Fibroblast of lung (primary cell): Measurements from ENCODE around the gene CTDP1.

Experiments used
- CTCF ChIP-seq, 2 donors: IDR thresholded peaks in 1 of 2; conservative IDR thresholded peaks in 1 of 2; 1 replicate in 1 of 2; 2 replicates in 1 of 2; pipeline ENCODE4 v1.5.1; 2011 to 2012; ENCODE audit warnings: low read length in 2 of 2, control low read depth in 1 of 2, inconsistent platforms in 1 of 2, low read depth in 1 of 2, mild to moderate bottlenecking in 1 of 2
- EZH2 ChIP-seq: IDR thresholded peaks from 2 replicates; pipeline ENCODE4 v1.5.1; 2012; ENCODE audit warnings: low read length, control low read depth, mild to moderate bottlenecking; ENCODE audit errors: missing control alignments

GRCh38 chr18:79706658-79707057 is 27.1 kb downstream of the CTDP1 start:
- TF ChIP-seq CTCF (conservative IDR thresholded peaks at IDR 0.05 in 1 of 2, IDR thresholded peaks at IDR 0.05 in 1 of 2; ENCODE audit: low read depth in 1 of 2, low read length in 2 of 2) (no peak), EZH2 (no peak)
